ELR (cell line): ENCODE results near the gene YDJC.

ENCODE experiments used
- DNase-seq: peaks from one replicate; pipeline ENCODE4 v3.0.0-alpha.2; 2015; ENCODE audit warnings: low read depth

Gene YDJC

DNA sequence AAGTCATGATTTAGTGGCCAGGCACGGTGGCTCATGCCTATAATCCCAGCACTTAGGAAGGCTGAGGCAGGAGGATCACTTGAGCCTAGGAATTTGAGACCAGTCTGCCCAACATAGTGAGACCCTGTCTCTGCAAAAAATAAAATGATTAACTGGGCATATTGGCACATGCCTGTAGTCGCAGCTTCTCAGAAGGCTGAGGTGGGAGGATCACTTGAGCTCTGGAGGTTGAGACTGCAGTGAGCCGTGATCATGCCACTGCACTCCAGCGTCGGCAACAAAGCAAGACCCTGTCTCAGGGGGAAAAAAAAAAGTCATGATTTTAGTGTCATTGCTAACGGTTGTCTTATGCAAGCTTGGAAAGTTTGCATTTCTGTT is 50.4 kb downstream of the YDJC start:
- DNase-seq, result no peak
